SK-N-SH (cell line): ENCODE results near the gene MUS81. TPM values are rescaled to one million over a fixed set of nuclear protein-coding genes. Genes with fewer than 3 reads are reported as not detected.

Source experiments
- CTCF ChIA-PET: fragments of 300-600, 350-600 bp; formaldehyde crosslinking; extraction: SDS; loops from one replicate; lab custom pipeline; 2021; lab: Yijun Ruan, JAX
- POLR2A ChIA-PET: fragments of 350-600 bp; sonication (Branson Sonifier 250); formaldehyde crosslinking; extraction: SDS; loops from one replicate; lab custom pipeline; 2020; ENCODE audit warnings: antibody characterized with exemption, inconsistent platforms; lab: Yijun Ruan, JAX
- DNase-seq: peaks from one replicate; pipeline ENCODE4 v3.0.0; 2012
- H2AFZ ChIP-seq: fragments of 200-600 bp; sonication (generic); 2 replicates; pipeline ENCODE4 v1.8.1; 2016; ENCODE audit warnings: antibody characterized with exemption, mild to moderate bottlenecking, low read depth
- H3F3A ChIP-seq: fragments of 200-600 bp; sonication (generic); replicated peaks from 2 replicates; pipeline ENCODE3; 2016; ENCODE audit warnings: antibody characterized with exemption, mild to moderate bottlenecking; ENCODE audit not compliant: insufficient read depth
- H3K27ac ChIP-seq, 2 experiments: fragments of 200-500 bp in 1 of 2; fragments of 200-600 bp in 1 of 2; sonication (Bioruptor generic) in 1 of 2; sonication (generic), shearing (Covaris generic) in 1 of 2; 2 replicates each; pipeline versions ENCODE4 v1.5.1 to v1.6.1; 2014 to 2016; ENCODE audit warnings: low read depth in 2 of 2, inconsistent platforms in 1 of 2, low read length in 1 of 2, mild to moderate bottlenecking in 1 of 2, mixed read lengths in 1 of 2
- H3K27me3 ChIP-seq: fragments of 200-600 bp; sonication (generic), shearing (Covaris generic); 2 replicates; pipeline ENCODE4 v1.6.1; 2016; ENCODE audit warnings: mixed run types; ENCODE audit not compliant: insufficient read depth
- H3K36me3 ChIP-seq, 2 experiments: fragments of 200-500 bp in 1 of 2; fragments of 200-600 bp in 1 of 2; sonication (Bioruptor generic) in 1 of 2; sonication (generic) in 1 of 2; replicated peaks in 1 of 2; 2 replicates each; pipeline versions ENCODE3 to v1.5.1; 2014 to 2016; ENCODE audit warnings: low read length in 1 of 2, mild to moderate bottlenecking in 1 of 2; ENCODE audit not compliant: insufficient read depth in 2 of 2, control insufficient read depth in 1 of 2
- H3K4me1 ChIP-seq, 2 experiments: fragments of 200-500 bp in 1 of 2; fragments of 200-600 bp in 1 of 2; sonication (Bioruptor generic) in 1 of 2; sonication (generic), shearing (Covaris generic) in 1 of 2; 2 replicates each; pipeline versions ENCODE4 v1.5.1 to v1.6.1; 2014 to 2016; ENCODE audit warnings: low read depth in 1 of 2, low read length in 1 of 2, mixed run types in 1 of 2; ENCODE audit not compliant: insufficient read depth in 2 of 2, control insufficient read depth in 1 of 2
- H3K4me2 ChIP-seq: fragments of 200-600 bp; sonication (generic), shearing (Covaris generic); 2 replicates; pipeline ENCODE4 v1.6.1; 2017; ENCODE audit warnings: mixed run types
- H3K4me3 ChIP-seq, 2 experiments: fragments of 200-500 bp in 1 of 2; fragments of 200-600 bp in 1 of 2; sonication (Bioruptor generic) in 1 of 2; sonication (generic), shearing (Covaris generic) in 1 of 2; 2 replicates each; pipeline versions ENCODE4 v1.5.1 to v1.8.1; 2014 to 2016; ENCODE audit warnings: low read depth in 2 of 2, inconsistent platforms in 1 of 2, low read length in 1 of 2, mild to moderate bottlenecking in 1 of 2, mixed read lengths in 1 of 2, moderate library complexity in 1 of 2
- H3K79me2 ChIP-seq: fragments of 200-600 bp; sonication (generic); 2 replicates; pipeline ENCODE4 v1.8.1; 2017; ENCODE audit warnings: mild to moderate bottlenecking; ENCODE audit not compliant: insufficient read depth
- H3K9ac ChIP-seq: fragments of 200-600 bp; sonication (generic); 2 replicates; pipeline ENCODE4 v1.6.1; 2017; ENCODE audit warnings: mixed run types
- H3K9me2 ChIP-seq: fragments of 200-600 bp; sonication (generic); 2 replicates; pipeline ENCODE4 v1.6.1; 2017; ENCODE audit warnings: mixed run types
- H3K9me3 ChIP-seq: fragments of 200-600 bp; sonication (generic); 2 replicates; pipeline ENCODE4 v1.6.1; 2017; ENCODE audit warnings: mixed run types, mild to moderate bottlenecking, moderate library complexity
- H4K20me1 ChIP-seq: fragments of 200-600 bp; sonication (generic); 2 replicates; pipeline ENCODE4 v1.6.1; 2017; ENCODE audit warnings: mild to moderate bottlenecking, mixed run types; ENCODE audit not compliant: insufficient read depth
- NRF1 ChIP-seq: IDR thresholded peaks from 2 replicates; pipeline ENCODE4 v1.6.1; 2012; ENCODE audit warnings: low read depth, mild to moderate bottlenecking, low read length
- SIN3A ChIP-seq: IDR thresholded peaks from 2 replicates; pipeline ENCODE4 v1.6.1; 2012; ENCODE audit warnings: low read depth, mild to moderate bottlenecking, low read length, moderate library complexity, borderline replicate concordance
- USF2 ChIP-seq: fragments of 150-350 bp; IDR thresholded peaks from 2 replicates; pipeline ENCODE4 v1.6.1; 2017; ENCODE audit warnings: antibody characterized with exemption, low read length, low read depth, borderline replicate concordance
- YY1 ChIP-seq: IDR thresholded peaks from 2 replicates; pipeline ENCODE4 v1.4.0; 2012; ENCODE audit warnings: low read depth, mild to moderate bottlenecking
- WGBS: methylation state at CpG from one replicate; pipeline ENCODE4 v1.1.6; 2017; ENCODE audit warnings: low lambda C conversion rate; 5-methylcytosine and 5-hydroxymethylcytosine counted together
- polyA plus RNA-seq, 3 experiments: library from polyadenylated mRNA; depleted of rRNA; stranded (reverse); fragments of >200 nt; gene quantifications; 2 replicates each; pipeline ENCODE4 v1.2.3, GENCODE V29; 2012
- TF ChIP-seq, protein P1 (sequence below): fragments of 150-350 bp; IDR thresholded peaks from 2 replicates; pipeline ENCODE4 v1.6.1; 2016; ENCODE audit warnings: mild to moderate bottlenecking, low read depth, low read length
- TF ChIP-seq, protein P2 (sequence below): IDR thresholded peaks from 2 replicates; pipeline ENCODE4 v1.4.0; 2012; ENCODE audit warnings: low read depth, borderline replicate concordance
- TF ChIP-seq, protein P3 (sequence below): IDR thresholded peaks from 2 replicates; pipeline ENCODE4 v1.6.1; 2012; ENCODE audit warnings: mild to moderate bottlenecking, low read depth, low read length, moderate library complexity

MUS81 gene
- polyA plus RNA-seq, 1 of the 3 experiments (the other 2 are of a cell fraction) = 58.2 TPM

- no peaks in the 10 kb centered on the region for H3K27me3 ChIP-seq
- H4K20me1 ChIP-seq = peaks cover 51% of the 10 kb centered on the region
- TF ChIP-seq NRF1 (no peak), SIN3A (peak; percentile 42; the same call in 1 of the 2 replicates), USF2 (no peak), YY1 (no peak)
- TF ChIP-seq, protein P1, sequence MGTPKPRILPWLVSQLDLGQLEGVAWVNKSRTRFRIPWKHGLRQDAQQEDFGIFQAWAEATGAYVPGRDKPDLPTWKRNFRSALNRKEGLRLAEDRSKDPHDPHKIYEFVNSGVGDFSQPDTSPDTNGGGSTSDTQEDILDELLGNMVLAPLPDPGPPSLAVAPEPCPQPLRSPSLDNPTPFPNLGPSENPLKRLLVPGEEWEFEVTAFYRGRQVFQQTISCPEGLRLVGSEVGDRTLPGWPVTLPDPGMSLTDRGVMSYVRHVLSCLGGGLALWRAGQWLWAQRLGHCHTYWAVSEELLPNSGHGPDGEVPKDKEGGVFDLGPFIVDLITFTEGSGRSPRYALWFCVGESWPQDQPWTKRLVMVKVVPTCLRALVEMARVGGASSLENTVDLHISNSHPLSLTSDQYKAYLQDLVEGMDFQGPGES = no peak
- TF ChIP-seq, protein P2, sequence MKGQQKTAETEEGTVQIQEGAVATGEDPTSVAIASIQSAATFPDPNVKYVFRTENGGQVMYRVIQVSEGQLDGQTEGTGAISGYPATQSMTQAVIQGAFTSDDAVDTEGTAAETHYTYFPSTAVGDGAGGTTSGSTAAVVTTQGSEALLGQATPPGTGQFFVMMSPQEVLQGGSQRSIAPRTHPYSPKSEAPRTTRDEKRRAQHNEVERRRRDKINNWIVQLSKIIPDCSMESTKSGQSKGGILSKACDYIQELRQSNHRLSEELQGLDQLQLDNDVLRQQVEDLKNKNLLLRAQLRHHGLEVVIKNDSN = no peak
- TF ChIP-seq, protein P3, sequence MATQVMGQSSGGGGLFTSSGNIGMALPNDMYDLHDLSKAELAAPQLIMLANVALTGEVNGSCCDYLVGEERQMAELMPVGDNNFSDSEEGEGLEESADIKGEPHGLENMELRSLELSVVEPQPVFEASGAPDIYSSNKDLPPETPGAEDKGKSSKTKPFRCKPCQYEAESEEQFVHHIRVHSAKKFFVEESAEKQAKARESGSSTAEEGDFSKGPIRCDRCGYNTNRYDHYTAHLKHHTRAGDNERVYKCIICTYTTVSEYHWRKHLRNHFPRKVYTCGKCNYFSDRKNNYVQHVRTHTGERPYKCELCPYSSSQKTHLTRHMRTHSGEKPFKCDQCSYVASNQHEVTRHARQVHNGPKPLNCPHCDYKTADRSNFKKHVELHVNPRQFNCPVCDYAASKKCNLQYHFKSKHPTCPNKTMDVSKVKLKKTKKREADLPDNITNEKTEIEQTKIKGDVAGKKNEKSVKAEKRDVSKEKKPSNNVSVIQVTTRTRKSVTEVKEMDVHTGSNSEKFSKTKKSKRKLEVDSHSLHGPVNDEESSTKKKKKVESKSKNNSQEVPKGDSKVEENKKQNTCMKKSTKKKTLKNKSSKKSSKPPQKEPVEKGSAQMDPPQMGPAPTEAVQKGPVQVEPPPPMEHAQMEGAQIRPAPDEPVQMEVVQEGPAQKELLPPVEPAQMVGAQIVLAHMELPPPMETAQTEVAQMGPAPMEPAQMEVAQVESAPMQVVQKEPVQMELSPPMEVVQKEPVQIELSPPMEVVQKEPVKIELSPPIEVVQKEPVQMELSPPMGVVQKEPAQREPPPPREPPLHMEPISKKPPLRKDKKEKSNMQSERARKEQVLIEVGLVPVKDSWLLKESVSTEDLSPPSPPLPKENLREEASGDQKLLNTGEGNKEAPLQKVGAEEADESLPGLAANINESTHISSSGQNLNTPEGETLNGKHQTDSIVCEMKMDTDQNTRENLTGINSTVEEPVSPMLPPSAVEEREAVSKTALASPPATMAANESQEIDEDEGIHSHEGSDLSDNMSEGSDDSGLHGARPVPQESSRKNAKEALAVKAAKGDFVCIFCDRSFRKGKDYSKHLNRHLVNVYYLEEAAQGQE = no peak
- DNase-seq = no peak
- peak overlapping the region; percentile 93 to 97 for H3K27ac ChIP-seq
- H3K4me2 ChIP-seq = peak overlapping the region; percentile 93
- H3K9ac ChIP-seq = peak overlapping the region; percentile 92
- WGBS = 0% methylated on average over 19 of the region's 49 CpGs
- H3K4me1 ChIP-seq = peaks cover 10 to 33% of the 10 kb centered on the region in 2 experiments
- H3K4me3 ChIP-seq = peak overlapping the region; percentile 97 to 98
- peaks cover 65% of the 10 kb centered on the region for H3K79me2 ChIP-seq
- CTCF ChIA-PET = interaction anchor here (0.9 to 18.4 kb wide), 5 partner anchors 14 to 113 kb away, joined by 3 to 374 read pairs (median 4); partner anchors contain the start of genes CCDC85B, CTSW and FIBP
- no peaks in the 10 kb centered on the region for H3K9me3 ChIP-seq
- H2AFZ ChIP-seq = no peak overlapping the region
- H3F3A ChIP-seq = peaks cover 60% of the 10 kb centered on the region
- peaks cover 42 to 52% of the 10 kb centered on the region in 2 experiments for H3K36me3 ChIP-seq
- H3K9me2 ChIP-seq = no peaks in the 10 kb centered on the region
- POLR2A ChIA-PET = interaction anchor here (1.0 to 5.0 kb wide), 4 partner anchors 13 to 242 kb away, joined by 3 to 59 read pairs (median 26); partner anchors contain the start of genes CCDC85B, FIBP and PCNX3
Observed at GRCh38 chr11:65857500-65857852, 2.8 kb upstream of the MUS81 start.
